HG03045 (cell line): ENCODE measurements around the gene KRTAP10-11.
"Not testable (repeated sequence)": the region's sequence is repeated elsewhere in the genome, so short reads cannot be mapped to it uniquely, and the experiment has no call there.

Source experiments
- ATAC-seq: cut with Tn5 transposase; IDR thresholded peaks from one replicate; pipeline ENCODE4 v1.9.1; 2021; ENCODE audit warnings: mild to moderate bottlenecking, moderate library complexity; ENCODE audit not compliant: unreplicated experiment

KRTAP10-11 gene

GRCh38 chr21:44661567-44661966 is 15.4 kb downstream of the KRTAP10-11 start:
- not testable (repeated sequence) for ATAC-seq

- no peak for ATAC-seq
These were observed 18.5 kb downstream of the KRTAP10-11 start for GRCh38 chr21:44664691-44665090.

- no peak for ATAC-seq
These were observed 20.4 kb downstream of the KRTAP10-11 start, which contains the start of gene KRTAP12-2 for GRCh38 chr21:44666401-44667320. TSS of gene KRTAP12-2 (minus strand) at chr21:44666927. CDS start at chr21:44666886, 41 bp downstream.

GRCh38 chr21:44667612-44668011 is 21.4 kb downstream of the KRTAP10-11 start:
- no peak for ATAC-seq

GRCh38 chr21:44670642-44671432 is 24.6 kb downstream of the KRTAP10-11 start:
- no peak for ATAC-seq

GRCh38 chr21:44671911-44672310 is 25.7 kb downstream of the KRTAP10-11 start:
- no peak for ATAC-seq

GRCh38 chr21:44677881-44678280 is 31.7 kb downstream of the KRTAP10-11 start:
- ATAC-seq: no peak

- no peak for ATAC-seq
These were observed 34.9 kb downstream of the KRTAP10-11 start for GRCh38 chr21:44681152-44681551.

- ATAC-seq: no peak
These were observed 35.8 kb downstream of the KRTAP10-11 start, which contains the start of gene KRTAP12-1 for GRCh38 chr21:44681861-44682579. TSS of gene KRTAP12-1 (minus strand) at chr21:44682163. CDS start at chr21:44682123, 40 bp downstream.

- no peak for ATAC-seq
These were observed 36.5 kb downstream of the KRTAP10-11 start for GRCh38 chr21:44682580-44683151.

- ATAC-seq: no peak
These were observed 37.9 kb downstream of the KRTAP10-11 start for GRCh38 chr21:44684077-44684476.

GRCh38 chr21:44684483-44684882 is 38.3 kb downstream of the KRTAP10-11 start:
- no peak for ATAC-seq

GRCh38 chr21:44685050-44685449 is 38.8 kb downstream of the KRTAP10-11 start:
- ATAC-seq: not testable (repeated sequence)

GRCh38 chr21:44686000-44686781 is 40.0 kb downstream of the KRTAP10-11 start:
- no peak for ATAC-seq

- no peak for ATAC-seq
These were observed 40.8 kb downstream of the KRTAP10-11 start for GRCh38 chr21:44686843-44687561.

- ATAC-seq: no peak
These were observed 41.5 kb downstream of the KRTAP10-11 start for GRCh38 chr21:44687671-44688070.

GRCh38 chr21:44689740-44690139 is 43.5 kb downstream of the KRTAP10-11 start:
- not testable (repeated sequence) for ATAC-seq

- ATAC-seq: no peak
These were observed 45.5 kb downstream of the KRTAP10-11 start for GRCh38 chr21:44691686-44692085.
